DMS 273 (cell line): ENCODE measurements around the gene ABR.
"Not testable (repeated sequence)": the region's sequence is repeated elsewhere in the genome, so short reads cannot be mapped to it uniquely, and the experiment has no call there.

Source experiments
- DNase-seq: peaks from one replicate; lab custom pipeline; 2025; ENCODE audit not compliant: unreplicated experiment; lab: John Stamatoyannopoulos, UW

The ABR gene

GRCh38 chr17:1122533-1123392, 57.0 kb downstream of the ABR start:
- peak; percentile 78 for DNase-seq

DNA sequence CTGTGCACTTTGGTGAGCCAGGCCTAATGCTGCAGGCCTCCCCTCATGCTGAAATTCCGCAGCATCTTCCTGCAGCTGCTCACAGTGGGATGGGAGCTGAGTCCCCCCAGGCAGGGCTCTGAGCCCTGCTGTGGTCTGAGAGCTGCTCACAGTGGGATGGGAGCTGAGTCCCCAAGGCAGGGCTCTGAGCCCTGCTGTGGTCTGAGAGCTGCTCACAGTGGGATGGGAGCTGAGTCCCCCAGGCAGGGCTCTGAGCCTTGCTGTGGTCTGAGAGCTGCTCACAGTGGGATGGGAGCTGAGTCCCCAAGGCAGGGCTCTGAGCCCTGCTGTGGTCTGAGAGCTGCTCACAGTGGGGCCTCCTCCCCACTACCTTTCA, 58.4 kb downstream of the ABR start:
- not testable (repeated sequence) for DNase-seq

- DNase-seq, result no peak
Observed at GRCh38 chr17:1120596-1121441, 59.0 kb downstream of the ABR start.

- no peak for DNase-seq
Observed at GRCh38 chr17:1119924-1120323, 59.9 kb downstream of the ABR start.

DNA sequence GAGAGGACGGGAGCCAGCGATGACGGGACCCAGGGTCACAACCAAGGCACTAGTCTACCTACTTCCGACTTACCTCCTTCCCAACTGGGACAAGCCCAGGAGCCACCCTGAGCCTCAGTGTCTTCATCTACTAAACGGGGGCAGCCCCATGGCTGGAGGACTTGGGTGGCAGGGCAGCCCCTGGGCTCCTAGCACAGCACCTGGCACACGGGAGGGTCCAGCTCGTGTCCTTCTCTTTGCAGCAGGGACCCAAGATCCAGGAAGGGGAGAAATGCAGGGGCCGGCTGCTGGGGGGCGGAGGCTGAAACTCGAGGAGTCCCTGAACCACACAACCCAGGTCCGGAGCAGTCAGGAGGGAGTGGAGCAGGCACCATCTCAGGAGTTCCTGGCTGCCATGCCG, 63.2 kb downstream of the ABR start:
- DNase-seq, result no peak

DNA sequence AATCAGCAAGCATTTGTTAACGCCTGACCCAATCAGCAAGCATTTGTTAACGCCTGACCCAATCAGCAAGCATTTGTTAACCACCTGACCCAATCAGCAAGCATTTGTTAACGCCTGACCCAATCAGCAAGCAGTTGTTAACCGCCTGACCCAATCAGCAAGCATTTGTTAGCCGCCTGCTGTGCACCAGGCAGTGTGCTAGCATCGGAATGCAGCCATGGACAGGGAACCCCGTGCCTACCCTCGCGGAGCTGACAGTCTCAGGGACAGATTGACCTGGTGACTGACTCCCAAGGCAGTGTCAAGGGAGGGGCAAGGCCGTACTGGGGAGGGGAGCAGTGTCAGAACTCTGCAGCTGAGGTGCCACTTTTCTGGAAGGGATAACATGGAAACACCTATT, 66.9 kb downstream of the ABR start:
- DNase-seq, result no peak

GRCh38 chr17:1111599-1112443, 68.0 kb downstream of the ABR start:
- DNase-seq, result peak; percentile 30

DNA sequence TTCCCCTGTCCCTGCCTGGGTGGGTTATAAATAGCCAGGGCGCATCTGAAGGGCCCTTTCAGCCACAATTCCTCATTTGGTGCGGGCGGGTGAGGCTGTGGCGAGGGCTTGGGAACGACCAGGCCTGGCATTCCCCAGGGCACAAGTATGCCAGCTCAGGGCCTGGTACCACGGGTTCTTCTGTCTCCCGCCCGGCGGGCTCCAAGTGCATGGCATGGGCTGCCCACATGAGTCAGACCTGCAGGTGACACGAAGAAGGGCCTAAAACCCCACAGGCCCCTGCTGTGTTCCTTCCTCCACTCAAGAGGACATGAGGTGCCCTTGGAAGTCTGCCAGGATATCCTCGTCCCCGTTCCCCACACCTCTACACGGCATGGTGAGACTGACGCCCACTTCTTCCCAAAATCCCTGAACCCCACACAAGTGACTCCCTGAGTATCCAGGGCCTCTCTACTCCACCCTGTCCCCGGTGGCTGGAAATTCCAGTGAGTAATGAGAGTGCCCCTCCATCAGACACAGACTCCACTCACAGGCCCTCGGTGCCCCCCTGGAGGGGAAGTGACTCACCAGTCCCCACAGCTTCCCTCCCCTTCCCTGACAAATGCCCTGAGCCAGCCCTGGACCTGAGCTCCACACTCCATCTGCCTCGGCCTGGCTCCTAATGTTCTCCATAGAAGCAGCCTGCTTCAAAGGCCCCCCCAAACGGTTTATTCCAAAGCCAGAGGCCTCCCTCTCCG, 68.8 kb downstream of the ABR start:
- peak; percentile 33 for DNase-seq

DNA sequence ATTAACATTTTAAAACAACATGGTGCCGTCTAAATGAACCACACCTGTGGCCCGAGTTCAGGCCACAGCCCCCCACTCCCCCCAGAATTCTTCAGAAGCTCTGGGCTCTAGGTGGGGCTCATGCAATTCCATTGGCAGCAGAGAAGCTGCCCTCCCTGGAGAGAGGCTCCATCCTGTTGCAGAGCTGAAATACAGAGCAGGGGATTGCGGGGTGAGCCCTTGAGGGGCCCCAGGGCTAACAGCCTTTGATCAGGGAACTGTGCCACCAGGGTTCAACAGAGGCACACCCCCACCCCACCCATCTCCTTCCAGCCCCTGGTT, 69.3 kb downstream of the ABR start:
- DNase-seq, result no peak

- DNase-seq, result peak; percentile 71
Observed at GRCh38 chr17:1109606-1110540, 69.9 kb downstream of the ABR start.

GRCh38 chr17:1108765-1109605, 70.8 kb downstream of the ABR start:
- peak; percentile 71 for DNase-seq

DNA sequence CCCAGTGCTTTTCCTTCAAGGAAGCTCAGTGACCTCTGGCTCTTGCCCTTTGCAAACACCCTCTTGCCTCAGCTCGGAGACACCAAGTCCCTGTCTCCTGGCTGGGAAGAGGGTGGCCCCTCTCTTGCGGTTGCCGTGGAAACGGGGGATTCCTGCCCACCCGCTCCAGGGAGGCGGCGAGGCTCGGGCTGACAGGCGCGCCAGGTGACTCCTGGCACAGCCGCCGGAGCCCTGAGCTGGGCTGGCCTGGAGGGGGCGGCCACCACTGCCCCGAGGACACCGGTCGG, 71.4 kb downstream of the ABR start:
- no peak for DNase-seq

- DNase-seq, result no peak
Observed at GRCh38 chr17:1107777-1108477, 71.9 kb downstream of the ABR start.

DNA sequence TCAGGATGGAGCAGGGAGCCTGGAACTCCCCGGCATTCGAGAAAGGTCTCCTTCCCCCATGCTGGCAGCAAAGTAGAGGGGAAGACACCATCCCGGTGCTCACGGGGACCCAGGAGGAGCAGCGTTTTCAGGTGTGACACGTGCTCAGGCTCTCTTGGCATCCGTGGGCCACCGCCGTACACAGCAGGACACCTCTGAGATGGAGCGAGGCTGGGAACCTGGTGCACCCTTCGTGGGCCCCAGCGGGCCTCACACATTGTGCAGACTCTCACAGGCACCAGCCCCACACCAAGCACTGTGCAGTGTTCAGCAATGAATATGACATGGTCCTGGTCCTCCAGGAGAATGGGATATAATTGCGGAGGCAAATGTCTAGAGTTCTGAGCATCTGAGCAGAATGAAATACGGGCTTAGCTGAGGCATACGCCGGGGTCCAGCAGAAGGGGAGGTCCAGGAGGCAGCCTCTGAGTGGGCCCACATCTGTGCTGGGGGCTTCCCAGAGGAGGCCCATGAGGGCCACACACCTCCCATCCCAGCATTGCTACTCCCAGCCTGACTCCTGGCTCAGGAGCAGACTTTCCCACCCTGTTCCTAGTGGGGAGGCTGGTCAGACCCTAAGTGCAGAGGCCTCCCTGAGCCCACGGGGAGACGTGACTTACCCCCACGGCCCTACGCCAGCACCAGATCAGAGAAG, 72.6 kb downstream of the ABR start:
- no peak for DNase-seq

GRCh38 chr17:1104222-1104621, 75.6 kb downstream of the ABR start:
- no peak for DNase-seq

DNA sequence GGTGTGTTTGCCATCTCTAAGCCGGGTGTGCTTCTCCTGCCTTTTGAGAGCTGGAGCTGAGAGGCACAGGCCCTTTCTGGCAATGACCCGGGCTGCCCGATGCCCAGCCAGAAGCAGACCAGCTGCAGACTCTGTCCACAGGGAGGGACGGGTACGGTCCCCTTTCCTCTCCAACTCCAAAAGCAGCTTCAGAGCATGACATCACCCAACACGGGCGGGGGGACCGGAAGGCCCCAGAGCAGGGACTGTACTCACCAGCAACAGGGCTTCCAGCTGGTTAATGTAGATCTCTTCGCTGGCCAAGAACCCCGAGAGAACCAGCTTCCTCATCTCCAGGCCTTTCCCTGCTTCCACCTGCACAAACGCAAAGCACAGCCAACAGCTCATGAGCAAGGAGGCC, 79.4 kb downstream of the ABR start:
- DNase-seq, result no peak

GRCh38 chr17:1099242-1099641, 80.5 kb downstream of the ABR start:
- DNase-seq, result no peak
